Measurements from ENCODE around the gene HACD3.

DNA sequence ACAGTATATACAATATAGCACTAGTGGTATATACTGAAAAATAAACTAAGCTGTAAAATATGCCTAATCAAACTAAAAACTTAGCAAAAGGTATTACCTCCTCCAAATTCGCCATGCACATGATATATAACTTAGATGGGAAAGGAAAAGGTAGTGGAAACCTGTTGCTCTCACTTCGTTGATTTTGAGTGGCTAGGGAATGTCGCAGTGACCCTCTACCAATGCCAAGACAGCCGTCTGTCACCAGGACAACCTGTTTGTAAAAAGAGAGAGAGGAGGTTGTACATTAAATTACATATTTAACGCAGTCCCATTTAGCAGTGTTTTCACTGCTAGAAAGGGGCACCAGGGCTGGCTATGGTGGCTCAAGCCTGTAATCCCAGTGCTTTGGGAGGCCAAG, 69.4 kb downstream of the HACD3 start:
- TF ChIP-seq, protein P1, sequence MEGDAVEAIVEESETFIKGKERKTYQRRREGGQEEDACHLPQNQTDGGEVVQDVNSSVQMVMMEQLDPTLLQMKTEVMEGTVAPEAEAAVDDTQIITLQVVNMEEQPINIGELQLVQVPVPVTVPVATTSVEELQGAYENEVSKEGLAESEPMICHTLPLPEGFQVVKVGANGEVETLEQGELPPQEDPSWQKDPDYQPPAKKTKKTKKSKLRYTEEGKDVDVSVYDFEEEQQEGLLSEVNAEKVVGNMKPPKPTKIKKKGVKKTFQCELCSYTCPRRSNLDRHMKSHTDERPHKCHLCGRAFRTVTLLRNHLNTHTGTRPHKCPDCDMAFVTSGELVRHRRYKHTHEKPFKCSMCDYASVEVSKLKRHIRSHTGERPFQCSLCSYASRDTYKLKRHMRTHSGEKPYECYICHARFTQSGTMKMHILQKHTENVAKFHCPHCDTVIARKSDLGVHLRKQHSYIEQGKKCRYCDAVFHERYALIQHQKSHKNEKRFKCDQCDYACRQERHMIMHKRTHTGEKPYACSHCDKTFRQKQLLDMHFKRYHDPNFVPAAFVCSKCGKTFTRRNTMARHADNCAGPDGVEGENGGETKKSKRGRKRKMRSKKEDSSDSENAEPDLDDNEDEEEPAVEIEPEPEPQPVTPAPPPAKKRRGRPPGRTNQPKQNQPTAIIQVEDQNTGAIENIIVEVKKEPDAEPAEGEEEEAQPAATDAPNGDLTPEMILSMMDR (IDR thresholded peaks at IDR 0.05) = no peak
- TF ChIP-seq POLR2A (IDR thresholded peaks at IDR 0.05) = no peak
